ENCODE results near the gene PRR18.

The PRR18 gene

DNA sequence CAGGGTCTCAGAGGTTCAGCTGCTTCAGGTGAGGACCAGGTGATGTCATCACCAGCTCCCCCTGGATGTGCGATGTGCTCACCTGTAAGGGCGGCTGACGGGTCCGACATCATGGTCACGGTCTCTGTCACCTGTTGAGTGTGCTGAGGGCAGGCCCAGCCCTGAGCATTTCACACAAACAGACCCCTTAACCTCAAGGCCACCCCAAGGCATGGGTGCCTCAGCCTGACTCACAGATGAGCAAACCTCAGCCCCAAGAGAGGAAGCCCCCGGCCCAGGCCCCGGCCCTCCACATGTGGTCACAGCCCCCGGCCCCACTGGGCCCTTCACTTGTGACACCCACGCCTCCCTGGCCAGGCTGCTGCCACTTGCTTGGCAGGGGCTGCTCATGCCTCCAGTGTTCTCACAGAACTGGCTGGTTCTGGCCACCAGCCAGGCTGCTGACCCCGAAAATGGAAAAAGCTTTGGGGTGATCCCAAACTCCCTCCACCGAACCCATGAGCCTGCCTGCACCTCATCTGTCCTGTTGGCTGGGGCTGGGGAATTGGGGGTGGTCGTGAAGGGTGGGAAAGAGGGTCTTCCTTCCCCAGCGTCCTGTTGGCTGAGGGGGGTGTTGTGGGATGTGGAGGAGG, 33.3 kb downstream of the PRR18 start:
- DNase-seq (ENCODE audit: low read depth) = no peak

DNA sequence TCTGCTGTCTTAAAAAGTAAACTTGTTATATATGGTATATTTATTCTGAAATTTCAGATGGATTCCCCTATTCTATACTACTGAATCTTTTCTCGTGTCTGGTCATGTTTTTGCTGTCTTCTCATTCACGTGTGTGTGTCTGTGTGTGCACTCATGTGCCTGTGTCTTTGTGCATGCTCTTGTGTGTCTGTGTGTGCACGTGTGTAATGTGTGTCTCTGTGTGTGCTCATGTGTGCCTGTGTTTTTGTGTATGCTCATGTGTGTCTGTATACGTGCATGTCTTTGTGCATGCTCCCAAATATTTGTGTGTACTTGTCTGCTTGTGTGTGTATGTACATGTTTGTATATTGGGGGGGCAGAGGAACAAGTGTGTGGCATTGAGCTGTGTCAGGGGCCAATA, 34.0 kb downstream of the PRR18 start:
- DNase-seq (ENCODE audit: low read depth) = no peak

- no peak for DNase-seq (ENCODE audit: low read depth)
These were observed 36.8 kb downstream of the PRR18 start for GRCh38 chr6:166271376-166271765.

- no peak for DNase-seq (ENCODE audit: low read depth)
These were observed 37.4 kb downstream of the PRR18 start for GRCh38 chr6:166270706-166271375.

DNA sequence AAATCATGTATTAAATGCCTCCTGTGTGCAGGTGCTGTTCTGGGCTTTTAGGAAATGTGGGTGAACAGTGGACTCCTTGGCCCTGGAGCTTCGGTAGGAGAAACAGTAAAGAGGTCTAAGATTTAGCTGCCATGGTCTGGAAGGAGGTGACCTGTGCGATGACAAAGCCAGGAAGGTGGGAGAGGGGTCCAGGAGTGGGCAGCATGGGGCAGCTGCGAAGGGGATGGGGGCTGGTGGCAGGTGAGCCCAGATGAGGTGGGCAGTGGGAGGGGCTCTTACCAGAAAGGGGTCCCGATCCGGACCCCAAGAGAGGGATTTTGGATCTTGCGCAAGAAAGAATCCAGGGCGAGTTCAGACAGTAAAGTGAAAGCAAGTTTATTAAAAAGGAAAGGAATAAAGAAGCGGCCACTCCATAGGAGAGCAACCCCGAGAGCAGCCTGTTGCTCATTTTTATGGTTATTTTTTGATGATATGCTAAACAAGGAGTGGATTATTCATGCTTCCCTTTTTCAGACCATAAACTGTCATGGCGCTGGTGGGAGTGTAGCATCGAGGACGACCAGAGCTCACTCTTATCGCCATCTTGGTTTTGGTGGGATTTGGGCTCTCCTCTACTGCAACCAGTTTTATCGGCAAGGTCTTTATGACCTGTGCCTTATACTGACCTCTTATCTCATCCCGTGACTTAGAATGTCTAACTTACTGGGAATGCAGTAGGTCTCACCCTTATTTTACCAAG, 38.7 kb downstream of the PRR18 start:
- no peak for DNase-seq (ENCODE audit: low read depth)

GRCh38 chr6:166268431-166268830, 39.8 kb downstream of the PRR18 start:
- no peak for DNase-seq (ENCODE audit: low read depth)

DNA sequence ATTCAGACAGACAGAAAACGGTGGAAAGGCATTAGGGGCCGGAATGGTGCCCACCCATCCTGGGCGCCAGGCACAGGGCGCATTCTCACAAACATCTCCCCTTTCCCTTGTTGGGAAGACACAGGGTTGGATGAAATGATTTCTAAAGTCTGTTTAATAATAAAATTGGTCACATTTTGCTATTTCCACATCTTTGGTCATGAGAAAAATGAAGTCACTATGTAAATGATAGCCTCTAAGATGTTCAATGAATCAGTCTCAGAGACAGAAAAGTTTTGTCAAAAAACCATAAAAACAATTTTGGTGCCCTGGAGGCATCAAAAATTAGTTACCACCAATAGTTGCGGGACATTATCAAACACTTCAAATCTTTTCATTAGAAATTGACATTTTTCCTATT, 40.7 kb downstream of the PRR18 start:
- DNase-seq (ENCODE audit: low read depth) = no peak

DNA sequence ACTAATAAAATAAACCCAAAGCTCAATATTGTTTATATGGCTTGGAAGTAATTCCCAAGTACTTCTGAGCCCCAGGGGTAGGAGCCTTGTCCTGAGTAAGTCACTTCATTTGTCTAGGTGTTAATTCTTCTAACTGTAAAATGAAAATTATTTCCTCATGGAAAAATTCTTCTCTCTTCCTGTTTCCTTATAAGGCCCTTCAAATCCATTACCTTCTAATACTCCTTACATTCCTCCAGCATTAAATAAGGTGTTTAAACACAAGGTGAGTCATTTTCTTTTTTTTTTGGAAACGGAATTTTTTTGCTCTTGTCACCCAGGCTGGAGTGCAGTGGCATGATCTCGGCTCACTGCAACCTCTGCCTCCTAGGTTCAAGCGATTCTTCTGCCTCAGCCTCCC, 41.9 kb downstream of the PRR18 start:
- DNase-seq (ENCODE audit: low read depth) = no peak

DNA sequence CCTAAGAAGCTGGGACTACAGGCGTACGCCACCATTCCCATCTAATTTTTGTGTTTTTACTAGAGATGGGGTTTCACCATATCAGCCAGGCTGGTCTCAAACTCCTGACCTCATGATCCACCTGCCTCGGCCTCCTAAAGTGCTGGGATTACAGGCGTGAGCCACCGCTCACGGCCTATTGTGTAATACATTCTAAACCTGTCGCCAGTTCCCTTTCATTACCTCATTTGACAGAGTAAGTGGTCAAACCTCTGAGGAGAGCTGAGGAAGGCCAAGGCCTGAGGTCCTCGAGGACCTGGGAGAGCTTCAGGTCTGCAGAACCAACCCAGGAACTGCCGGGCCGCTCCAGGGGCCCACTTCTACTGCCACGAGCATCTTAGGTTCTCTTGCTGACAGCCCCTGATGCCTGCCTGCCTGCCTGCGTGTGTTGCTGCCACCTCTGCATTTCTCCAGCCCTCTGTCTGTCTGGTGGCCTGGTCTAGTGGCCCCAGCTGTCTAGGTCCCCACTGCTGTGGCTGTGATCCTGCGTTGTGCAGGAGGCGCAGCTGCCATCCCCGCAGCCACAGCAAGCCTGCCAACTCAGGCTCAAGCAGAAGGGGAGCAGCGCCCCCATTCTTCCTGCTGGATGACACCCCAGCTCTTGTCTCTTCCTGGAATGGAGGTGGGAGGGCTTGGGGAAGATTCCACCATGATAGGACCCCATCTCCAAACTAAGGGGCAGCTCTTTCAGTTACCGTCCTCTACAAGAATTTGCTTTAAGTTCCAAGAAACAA, 45.3 kb downstream of the PRR18 start:
- DNase-seq (ENCODE audit: low read depth) = no peak

DNA sequence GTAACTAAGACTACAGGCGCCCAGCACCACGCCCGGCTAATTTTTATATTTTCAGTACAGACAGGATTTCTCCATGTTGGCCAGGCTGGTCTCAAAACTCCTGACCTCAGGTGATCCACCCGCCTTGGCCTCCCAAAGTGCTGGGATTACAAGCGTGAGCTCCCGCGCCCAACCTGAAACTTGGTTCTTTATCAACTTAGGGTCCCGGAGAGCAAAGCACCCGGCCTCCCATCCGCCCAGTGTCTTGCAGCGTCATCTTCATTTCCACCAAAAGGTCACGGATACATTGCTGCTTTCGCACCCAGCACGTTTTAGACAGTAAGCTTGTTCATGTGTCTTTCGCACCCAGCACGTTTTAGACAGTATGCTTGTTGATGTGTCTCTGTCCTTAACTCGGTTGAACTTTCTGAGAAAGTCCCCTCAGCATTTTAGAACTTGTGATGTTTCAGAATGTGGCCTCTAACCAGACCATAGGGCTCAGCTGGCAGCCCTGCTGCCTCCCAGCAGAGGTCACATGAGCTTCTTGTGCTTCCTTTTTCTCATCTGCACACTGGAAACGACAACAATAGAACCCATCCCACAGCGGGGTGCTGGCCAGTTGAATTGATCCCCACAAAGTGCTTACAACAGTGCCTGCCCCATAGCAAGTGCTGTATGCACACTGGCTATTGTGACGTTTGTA, 48.8 kb downstream of the PRR18 start:
- DNase-seq (ENCODE audit: low read depth) = no peak

- DNase-seq (ENCODE audit: low read depth) = no peak
These were observed 49.3 kb downstream of the PRR18 start for GRCh38 chr6:166258854-166259276.

GRCh38 chr6:166257911-166258318, 50.3 kb downstream of the PRR18 start:
- DNase-seq (ENCODE audit: low read depth) = no peak
